Measurements from ENCODE around the gene AGXT. TPM values are rescaled to one million over a fixed set of nuclear protein-coding genes. Genes with fewer than 3 reads are reported as not detected.
A peak's percentile ranks its signal among the peaks of the same experiment; 100 is the strongest.

AGXT gene
- total RNA-seq, 6 experiments from 2014 or later, result 744 to 1,833 (median 1,254) TPM

GRCh38 chr2:240926516-240927389 lies 58.1 kb downstream of the AGXT start:
- DNase-seq, result peak in 2 of 3 donors; percentile 18 to 28
- WGBS (ENCODE audit: insufficient coverage, low coverage, low lambda C conversion rate, missing lambda C conversion rate), result 52% methylated on average over 17 of the region's 38 CpGs
- no peaks in the 10 kb centered on the region for H3K36me3 ChIP-seq
- H3K27ac ChIP-seq, result no peak overlapping the region
- H3K9me3 ChIP-seq, result no peaks in the 10 kb centered on the region
- no peak for TF ChIP-seq POLR2A (IDR thresholded peaks at IDR 0.05)
- TF ChIP-seq CTCF (IDR thresholded peaks at IDR 0.05), result no peak
- intact Hi-C loops (cut with DNase I), result no loop called here
- H3K4me3 ChIP-seq, result no peak overlapping the region
- ATAC-seq, result peak in 1 of 4 donors; percentile 18
- no peaks in the 10 kb centered on the region for H3K27me3 ChIP-seq
- no peaks in the 10 kb centered on the region for H3K4me1 ChIP-seq

GRCh38 chr2:240927390-240927781 lies 58.8 kb downstream of the AGXT start:
- Histone ChIP-seq H3K9me3 (no peaks in the 10 kb centered on the region), H3K4me3 (no peak overlapping the region), H3K27me3 (no peaks in the 10 kb centered on the region), H3K36me3 (no peaks in the 10 kb centered on the region), H3K4me1 (no peaks in the 10 kb centered on the region), H3K27ac (no peak overlapping the region)
- WGBS (ENCODE audit: insufficient coverage, low coverage, low lambda C conversion rate, missing lambda C conversion rate), result 85% methylated on average over 7 of the region's 7 CpGs
- ATAC-seq (no peak), DNase-seq (no peak)
- TF ChIP-seq POLR2A (IDR thresholded peaks at IDR 0.05), result no peak
- intact Hi-C loops (cut with DNase I), result no loop called here

GRCh38 chr2:240928476-240929363 lies 60.1 kb downstream of the AGXT start:
- intact Hi-C loops (cut with DNase I), result no loop called here
- H3K4me1 ChIP-seq, result no peaks in the 10 kb centered on the region
- no peaks in the 10 kb centered on the region for H3K36me3 ChIP-seq
- H3K27ac ChIP-seq, result no peak overlapping the region
- TF ChIP-seq POLR2A (IDR thresholded peaks at IDR 0.05) (no peak), CTCF (IDR thresholded peaks at IDR 0.05) (no peak)
- WGBS (ENCODE audit: insufficient coverage, low coverage, low lambda C conversion rate, missing lambda C conversion rate), result 79% methylated on average over 9 of the region's 24 CpGs
- no peak for ATAC-seq
- H3K4me3 ChIP-seq, result no peak overlapping the region
- H3K27me3 ChIP-seq, result no peaks in the 10 kb centered on the region
- no peak for DNase-seq
- no peaks in the 10 kb centered on the region for H3K9me3 ChIP-seq

GRCh38 chr2:240929364-240930095 lies 60.9 kb downstream of the AGXT start:
- no peak overlapping the region for H3K4me3 ChIP-seq
- no peaks in the 10 kb centered on the region for H3K9me3 ChIP-seq
- no peaks in the 10 kb centered on the region for H3K27me3 ChIP-seq
- 79% methylated on average over 9 of the region's 10 CpGs for WGBS (ENCODE audit: insufficient coverage, low coverage, low lambda C conversion rate, missing lambda C conversion rate)
- H3K27ac ChIP-seq, result no peak overlapping the region
- no peaks in the 10 kb centered on the region for H3K4me1 ChIP-seq
- no peaks in the 10 kb centered on the region for H3K36me3 ChIP-seq
- ATAC-seq (no peak), DNase-seq (peak in 2 of 3 donors; percentile 23)
- no peak for TF ChIP-seq CTCF (IDR thresholded peaks at IDR 0.05)
- TF ChIP-seq POLR2A (IDR thresholded peaks at IDR 0.05), result no peak
- intact Hi-C loops (cut with DNase I), result no loop called here

Other genes with a start within 250 kb of the AGXT start
- 1 to 10 TPM in 2 of 6 experiments, under 1 TPM in 4; 0.11 to 1.2 (median 0.72) TPM for gene GPR35, start 243.3 kb upstream of the AGXT start, total RNA-seq
- not detected for gene AQP12B, start 185.9 kb upstream of the AGXT start, total RNA-seq
- gene AQP12A, start 177.0 kb upstream of the AGXT start, total RNA-seq, result not detected
- under 1 TPM; 0.31 to 0.87 (median 0.56) TPM for gene KIF1A, start 48.6 kb upstream of the AGXT start, total RNA-seq
- gene MAB21L4, start 27.3 kb downstream of the AGXT start, total RNA-seq, result 10 to 100 TPM in 1 of 6 experiments, 1 to 10 TPM in 5; 3.7 to 17.0 (median 5.2) TPM
- under 1 TPM in 5 of 6 experiments, not detected in 1; 0.06 to 0.15 (median 0.12) TPM for gene CROCC2, start 37.5 kb downstream of the AGXT start, total RNA-seq
- gene SNED1, start 129.8 kb downstream of the AGXT start, total RNA-seq, result 10 to 100 TPM in 4 of 6 experiments, 1 to 10 TPM in 2; 7.4 to 27.8 (median 13.2) TPM
- 10 to 100 TPM; 12.1 to 26.3 (median 17.0) TPM for gene MTERF4, start 233.5 kb downstream of the AGXT start, total RNA-seq

All from right lobe of liver (tissue), 6 donors.